H1 (cell line): Measurements from ENCODE around the gene ATP2B1. TPM values are rescaled to one million over a fixed set of nuclear protein-coding genes. Genes with fewer than 3 reads are reported as not detected.

Experiments used
- CTCF ChIA-PET: fragments of 300-600 bp; sonication (Branson Sonifier 250); formaldehyde crosslinking; loops from one replicate; lab custom pipeline; 2021; ENCODE audit not compliant: partially characterized antibody; lab: Charles Lee
- POLR2A ChIA-PET: fragments of 300-600 bp; sonication (Branson Sonifier 250); formaldehyde crosslinking; loops from one replicate; lab custom pipeline; 2021; ENCODE audit warnings: inconsistent platforms; ENCODE audit not compliant: partially characterized antibody; lab: Charles Lee
- DNase-seq, 2 experiments: peaks; one replicate each; pipeline versions ENCODE4 v3.0.0 to v3.0.0-alpha.2; 2010 to 2022; ENCODE audit warnings: low spot score in 2 of 2, low read depth in 1 of 2, mixed read lengths in 1 of 2
- FAIRE-seq: peaks from 2 replicates; lab custom pipeline; 2011; peaks lifted over from hg19 to GRCh38; lab: Jason Lieb, UNC
- H2AFZ ChIP-seq: 2 replicates; pipeline ENCODE4 v1.8.1; 2012; ENCODE audit warnings: low read length, inconsistent platforms
- H2AK5ac ChIP-seq: 2 replicates; pipeline ENCODE4 v1.6.1; 2013; ENCODE audit warnings: low read depth, low read length
- H2BK120ac ChIP-seq: replicated peaks from 2 replicates; pipeline ENCODE3; 2013; ENCODE audit warnings: low read depth, low read length, inconsistent platforms
- H2BK12ac ChIP-seq: 2 replicates; pipeline ENCODE4 v1.6.1; 2013; ENCODE audit warnings: low read depth, low read length
- H2BK15ac ChIP-seq: 2 replicates; pipeline ENCODE4 v1.6.1; 2013; ENCODE audit warnings: low read length
- H2BK20ac ChIP-seq: 2 replicates; pipeline ENCODE4 v1.6.1; 2013; ENCODE audit warnings: low read length
- H2BK5ac ChIP-seq: 2 replicates; pipeline ENCODE4 v1.6.1; 2013; ENCODE audit warnings: low read depth, low read length
- H3K14ac ChIP-seq: 2 replicates; pipeline ENCODE4 v1.6.1; 2013; ENCODE audit warnings: inconsistent platforms; ENCODE audit not compliant: insufficient read length
- H3K18ac ChIP-seq: 2 replicates; pipeline ENCODE4 v1.6.1; 2013; ENCODE audit warnings: low read length; ENCODE audit errors: extremely low read depth
- H3K23ac ChIP-seq: 2 replicates; pipeline ENCODE4 v1.6.1; 2013; ENCODE audit warnings: inconsistent platforms; ENCODE audit not compliant: insufficient read length
- H3K23me2 ChIP-seq: 2 replicates; pipeline ENCODE4 v1.6.1; 2013; ENCODE audit warnings: low read depth, low read length
- H3K27ac ChIP-seq: 2 replicates; pipeline ENCODE4 v1.6.1; 2011; ENCODE audit warnings: low read depth, low read length, inconsistent platforms
- H3K27me3 ChIP-seq, 4 experiments: replicated peaks in 1 of 4; 1 replicate in 1 of 4; 2 replicates in 3 of 4; pipeline versions ENCODE4 v1.6.1 to v1.8.1; 2011 to 2013; ENCODE audit warnings: low read length in 3 of 4, mild to moderate bottlenecking in 3 of 4, inconsistent platforms in 2 of 4, mixed read lengths in 2 of 4, moderate library complexity in 1 of 4; ENCODE audit not compliant: control insufficient read depth in 3 of 4, insufficient read depth in 3 of 4; ENCODE audit errors: extremely low read depth in 1 of 4
- H3K36me3 ChIP-seq, 4 experiments: 2 replicates each; pipeline versions ENCODE4 v1.6.1 to v1.8.1; 2011 to 2013; ENCODE audit warnings: mild to moderate bottlenecking in 4 of 4, low read length in 3 of 4, moderate library complexity in 2 of 4, control low read depth in 1 of 4, inconsistent platforms in 1 of 4; ENCODE audit not compliant: insufficient read depth in 4 of 4, control insufficient read depth in 2 of 4
- H3K4ac ChIP-seq: replicated peaks from 2 replicates; pipeline ENCODE3; 2013; ENCODE audit warnings: low read length, low read depth, mixed read lengths, inconsistent platforms; ENCODE audit not compliant: insufficient read length
- H3K4me1 ChIP-seq, 4 experiments: replicated peaks in 1 of 4; 1 replicate in 1 of 4; 2 replicates in 3 of 4; pipeline versions ENCODE4 v1.6.1 to v1.8.1; 2011 to 2013; ENCODE audit warnings: low read length in 3 of 4, inconsistent platforms in 2 of 4, mixed read lengths in 1 of 4; ENCODE audit not compliant: insufficient read depth in 4 of 4, control insufficient read depth in 3 of 4
- H3K4me2 ChIP-seq, 2 experiments: 2 replicates each; pipeline versions ENCODE4 v1.6.1 to v1.8.1; 2011 to 2013; ENCODE audit warnings: low read depth in 2 of 2, low read length in 2 of 2, control low read depth in 1 of 2, inconsistent platforms in 1 of 2, mild to moderate bottlenecking in 1 of 2; ENCODE audit not compliant: insufficient read depth in 1 of 2
- H3K4me3 ChIP-seq, 4 experiments: fragments of 200-600, 300-600 bp in 1 of 4; sonication (generic), shearing (Covaris generic), sonication (Bioruptor Twin) in 1 of 4; 2 replicates each; pipeline versions ENCODE4 v1.5.1 to v1.8.1; 2011 to 2016; ENCODE audit warnings: low read length in 4 of 4, low read depth in 3 of 4, control low read depth in 2 of 4, inconsistent platforms in 2 of 4, mild to moderate bottlenecking in 2 of 4, mixed read lengths in 1 of 4, moderate library complexity in 1 of 4; ENCODE audit not compliant: insufficient read depth in 2 of 4; ENCODE audit errors: extremely low read depth in 1 of 4
- H3K56ac ChIP-seq: replicated peaks from 2 replicates; pipeline ENCODE3; 2013; ENCODE audit warnings: low read depth, mild to moderate bottlenecking, mixed read lengths, low read length, inconsistent platforms; ENCODE audit not compliant: insufficient read length
- H3K79me1 ChIP-seq: 2 replicates; pipeline ENCODE4 v1.6.1; 2013; ENCODE audit warnings: low read depth, low read length, control low read depth
- H3K79me2 ChIP-seq, 2 experiments: 2 replicates each; pipeline versions ENCODE4 v1.6.1 to v1.8.1; 2012 to 2013; ENCODE audit warnings: low read length in 2 of 2, mild to moderate bottlenecking in 2 of 2, inconsistent platforms in 1 of 2; ENCODE audit not compliant: insufficient read depth in 2 of 2, control insufficient read depth in 1 of 2
- H3K9ac ChIP-seq, 4 experiments: replicated peaks in 1 of 4; 1 replicate in 1 of 4; 2 replicates in 3 of 4; pipeline versions ENCODE4 v1.6.1 to v1.8.1; 2011 to 2013; ENCODE audit warnings: low read depth in 3 of 4, low read length in 3 of 4, control low read depth in 2 of 4, mild to moderate bottlenecking in 2 of 4, moderate library complexity in 2 of 4, inconsistent platforms in 1 of 4; ENCODE audit errors: extremely low read depth in 1 of 4
- H3K9me3 ChIP-seq, 2 experiments: 2 replicates each; pipeline versions ENCODE4 v1.6.1 to v1.8.1; 2012 to 2013; ENCODE audit warnings: mild to moderate bottlenecking in 2 of 2, moderate library complexity in 2 of 2, control low read depth in 1 of 2, inconsistent platforms in 1 of 2, low read depth in 1 of 2, low read length in 1 of 2, mixed read lengths in 1 of 2; ENCODE audit not compliant: insufficient read depth in 2 of 2
- H4K20me1 ChIP-seq, 2 experiments: replicated peaks in 1 of 2; 2 replicates each; pipeline versions ENCODE3 to v1.8.1; 2011 to 2013; ENCODE audit warnings: inconsistent platforms in 2 of 2, low read length in 2 of 2, mild to moderate bottlenecking in 1 of 2; ENCODE audit not compliant: insufficient read depth in 2 of 2, control insufficient read depth in 1 of 2
- H4K5ac ChIP-seq: 2 replicates; pipeline ENCODE4 v1.6.1; 2013; ENCODE audit warnings: low read length, low read depth, mixed read lengths, inconsistent platforms; ENCODE audit not compliant: insufficient read length
- H4K8ac ChIP-seq: 2 replicates; pipeline ENCODE4 v1.8.0; 2013; ENCODE audit warnings: mild to moderate bottlenecking, moderate library complexity, low read length, inconsistent platforms; ENCODE audit not compliant: insufficient read depth; ENCODE audit errors: extremely low read depth
- H4K91ac ChIP-seq: replicated peaks from 2 replicates; pipeline ENCODE3; 2013; ENCODE audit warnings: low read length, mixed read lengths, inconsistent platforms; ENCODE audit not compliant: insufficient read length
- CEBPB ChIP-seq: IDR thresholded peaks from 2 replicates; pipeline ENCODE4 v1.6.1; 2012; ENCODE audit warnings: low read depth, low read length
- FOSL1 ChIP-seq: IDR thresholded peaks from 2 replicates; pipeline ENCODE4 v1.6.1; 2011; ENCODE audit warnings: mild to moderate bottlenecking, low read depth, low read length, moderate library complexity; ENCODE audit not compliant: insufficient read depth
- JUND ChIP-seq: IDR thresholded peaks from 2 replicates; pipeline ENCODE4 v1.6.1; 2011; ENCODE audit warnings: mild to moderate bottlenecking, improper control_type of control experiment, low read length
- KDM1A ChIP-seq: fragments of 200-600, 300-600 bp; sonication (generic); IDR thresholded peaks from 2 replicates; pipeline ENCODE4 v1.7.1; 2016; ENCODE audit warnings: mild to moderate bottlenecking, low read length, borderline replicate concordance
- KDM5A ChIP-seq: fragments of 200-600 bp; IDR thresholded peaks from 2 replicates; pipeline ENCODE4 v1.7.1; 2012; ENCODE audit warnings: mild to moderate bottlenecking, low read length, inconsistent platforms, mixed read lengths
- MAFK ChIP-seq: IDR thresholded peaks from 2 replicates; pipeline ENCODE4 v1.6.1; 2012; ENCODE audit warnings: low read depth, mild to moderate bottlenecking, improper control_type of control experiment, low read length
- NANOG ChIP-seq: IDR thresholded peaks from 2 replicates; pipeline ENCODE4 v1.6.1; 2011; ENCODE audit warnings: low read length, low read depth, mild to moderate bottlenecking, inconsistent platforms; ENCODE audit not compliant: insufficient read depth, poor library complexity, severe bottlenecking
- RXRA ChIP-seq: IDR thresholded peaks from 2 replicates; pipeline ENCODE4 v1.6.1; 2011; ENCODE audit warnings: low read depth, mild to moderate bottlenecking, low read length, moderate library complexity; ENCODE audit not compliant: insufficient read depth
- SIX5 ChIP-seq: IDR thresholded peaks from 2 replicates; pipeline ENCODE4 v1.6.1; 2011; ENCODE audit warnings: mild to moderate bottlenecking, low read depth, low read length
- SP4 ChIP-seq: IDR thresholded peaks from 2 replicates; pipeline ENCODE4 v1.6.1; 2012; ENCODE audit warnings: low read length, inconsistent platforms
- WGBS, 2 experiments: shearing (Covaris generic) in 1 of 2; methylation state at CpG; one replicate each; pipeline versions ENCODE4 v1.1.6 to v1.1.7; 2013 to 2015; ENCODE audit warnings: low lambda C conversion rate in 2 of 2, mixed read lengths in 2 of 2, inconsistent platforms in 1 of 2, low coverage in 1 of 2, missing lambda C conversion rate in 1 of 2; ENCODE audit not compliant: insufficient replicate concordance in 2 of 2, insufficient coverage in 1 of 2, insufficient read length in 1 of 2; ENCODE audit errors: extremely low coverage in 1 of 2, missing lambda C conversion rate in 1 of 2; 5-methylcytosine and 5-hydroxymethylcytosine counted together
- polyA plus RNA-seq, 7 experiments: library from polyadenylated mRNA; depleted of rRNA in 3 of 7; stranded (reverse) in 5 of 7; unstranded in 2 of 7; fragments of >200 nt in 5 of 7; fragments of 200-250 nt in 2 of 7; gene quantifications; 1 replicate in 5 of 7; 2 replicates in 1 of 7; 4 replicates in 1 of 7; pipeline versions ENCODE4 v1.2.1 to v1.2.3, GENCODE V29; 2011 to 2013; ENCODE audit warnings: missing spikeins in 2 of 7, mixed read lengths in 2 of 7
- total RNA-seq: library from RNA; stranded (reverse); fragmentation: NEBNext Ultra II Directional; extraction: Animal tissue kit (Norgen Biotek cat#: 25700); gene quantifications from 2 replicates; pipeline ENCODE4 v1.2.1, GENCODE V29; 2021

The ATP2B1 gene
- total and polyA plus RNA-seq, 2 of the 8 experiments (the other 6 are each of a cell fraction or from before 2014, with no cell fraction given): 4.3 to 32.0 TPM

- Histone ChIP-seq H4K91ac (no peak overlapping the region), H3K56ac (no peak overlapping the region), H3K27ac (no peak overlapping the region), H3K4ac (no peak overlapping the region), H2BK5ac (no peak overlapping the region), H3K4me1 (peaks cover 0 to 5% (median 0%) of the 10 kb centered on the region in 4 experiments; a peak in 1 of 7 replicates), H3K4me2 (no peak overlapping the region), H2AK5ac (no peak overlapping the region), H2BK20ac (no peak overlapping the region), H3K9me3 (no peaks in the 10 kb centered on the region), H2BK15ac (no peak overlapping the region), H3K14ac (no peak overlapping the region), H3K23ac (no peak overlapping the region), H3K23me2 (no peaks in the 10 kb centered on the region), H3K79me1 (no peaks in the 10 kb centered on the region), H2BK120ac (no peak overlapping the region), H3K9ac (no peak overlapping the region), H3K27me3 (peaks cover 0 to 1% (median 0%) of the 10 kb centered on the region in 4 experiments; a peak in 1 of 7 replicates), H2AFZ (no peak overlapping the region), H3K36me3 (no peaks in the 10 kb centered on the region), H3K4me3 (no peak overlapping the region), H3K18ac (no peak overlapping the region), H4K20me1 (peaks cover 0 to 2% of the 10 kb centered on the region in 2 experiments), H2BK12ac (no peak overlapping the region), H4K8ac (no peak overlapping the region), H4K5ac (no peak overlapping the region), H3K79me2 (peaks cover 0 to 19% of the 10 kb centered on the region in 2 experiments; a peak in 2 of 4 replicates)
- no peak for DNase-seq
- CTCF ChIA-PET: no interaction called here
- FAIRE-seq: no peak
- POLR2A ChIA-PET: no interaction called here
- TF ChIP-seq FOSL1 (no peak), KDM1A (no peak), RXRA (no peak), NANOG (no peak), SIX5 (no peak), MAFK (no peak), KDM5A (no peak), SP4 (no peak), CEBPB (no peak), JUND (no peak)
- WGBS, 2 experiments: 84% methylated on average over 2 of the region's 2 CpGs; no CpG with 5 or more reads in 1 of the 2 experiments
Observed at GRCh38 chr12:89657066-89657465, 51.6 kb downstream of the ATP2B1 start.
